ENCODE results near the gene AOPEP. TPM values are rescaled to one million over a fixed set of nuclear protein-coding genes. Genes with fewer than 3 reads are reported as not detected.

AOPEP gene
- total and polyA plus RNA-seq, 9 of the 15 experiments (the other 6 are each of a cell fraction or from before 2014, with no cell fraction given), result 4.5 to 19.3 (median 13.5) TPM

GRCh38 chr9:94868464-94868863 is 142.0 kb downstream of the AOPEP start:
- CTCF ChIA-PET (ENCODE audit: low intra/inter-chr PET ratio), result no interaction called here
- no peak for FAIRE-seq
- H3K4me2 ChIP-seq (ENCODE audit: insufficient read depth, low read length), result no peak overlapping the region

More at GRCh38 chr9:94868464-94868863, 142.0 kb downstream of the AOPEP start:
- POLR2A ChIA-PET, result no interaction called here
- Histone ChIP-seq H3K9me3 (replicated peaks; ENCODE audit: control insufficient read depth, insufficient read depth, low read depth, low read length) (no peaks in the 10 kb centered on the region), H3K4me1 (replicated peaks in 1 of 2; ENCODE audit: control insufficient read depth in 2 of 2, insufficient read depth in 2 of 2, low read length in 2 of 2) (peaks cover 0 to 6% of the 10 kb centered on the region in 2 experiments; a peak in 4 of 5 replicates), H3K9ac (ENCODE audit: insufficient read depth in 1 of 2, low read depth in 2 of 2, low read length in 2 of 2) (no peak overlapping the region), H3K36me3 (ENCODE audit: control insufficient read depth, insufficient read depth, low read length) (no peaks in the 10 kb centered on the region), H3K27ac (ENCODE audit: extremely low read depth, low read depth, low read length) (no peak overlapping the region), H3K4me3 (no peak overlapping the region), H3K27me3 (ENCODE audit: control insufficient read depth in 2 of 2, insufficient read depth in 2 of 2, low read length in 2 of 2) (no peaks in the 10 kb centered on the region), H4K20me1 (replicated peaks; ENCODE audit: control insufficient read depth, insufficient read depth, low read length) (no peaks in the 10 kb centered on the region), H3K9me1 (ENCODE audit: control insufficient read depth, insufficient read depth, low read length) (no peaks in the 10 kb centered on the region), H3K79me2 (ENCODE audit: control insufficient read depth, insufficient read depth, low read length) (no peaks in the 10 kb centered on the region), H2AFZ (ENCODE audit: low read depth, low read length) (no peak overlapping the region)
- no peak for TF ChIP-seq CTBP1 (IDR thresholded peaks at IDR 0.05; ENCODE audit: borderline replicate concordance)
- TF ChIP-seq NFIX (CRISPR knock-in tag; IDR thresholded peaks at IDR 0.05; ENCODE audit: low read depth), result no peak
- TF ChIP-seq ZNF696 (CRISPR knock-in tag; conservative IDR thresholded peaks at IDR 0.05), result no peak
- no peak for TF ChIP-seq EHMT2 (IDR thresholded peaks at IDR 0.05)
- TF ChIP-seq HNRNPK (IDR thresholded peaks at IDR 0.05; ENCODE audit: low read depth, low read length, poor library complexity, severe bottlenecking), result no peak
- TF ChIP-seq GATAD2B (IDR thresholded peaks at IDR 0.05; ENCODE audit: borderline replicate concordance), result no peak
- no peak for TF ChIP-seq SETDB1 (IDR thresholded peaks at IDR 0.05; ENCODE audit: low read length)
- no peak for TF ChIP-seq E2F3 (CRISPR knock-in tag; IDR thresholded peaks at IDR 0.05)
- no peak for TF ChIP-seq CTCF (IDR thresholded peaks at IDR 0.05 in 2 of 3, conservative IDR thresholded peaks at IDR 0.05 in 1 of 3; ENCODE audit: insufficient read depth in 2 of 3, low read depth in 1 of 3, low read length in 3 of 3)
- intact Hi-C loops (cut with micrococcal nuclease), result no loop called here
- in situ Hi-C loops (cut with MboI), result no loop called here
- no peak for ATAC-seq
- 74% methylated on average over 2 of the region's 2 CpGs for WGBS (ENCODE audit: insufficient coverage, low coverage, missing lambda C conversion rate)
- no peak for DNase-seq (ENCODE audit: extremely low read depth in 1 of 4, low spot score in 3 of 4)
- no TSS peak for BruUV-seq (replicated peaks)

All from K562 (cell line).